Thyroid gland (tissue), 4 donors: Measurements from ENCODE around the gene TADA3.

Experiments
- POLR2A ChIP-seq, 2 donors: fragments of 450-650 bp; IDR thresholded peaks; one replicate each; pipeline ENCODE4 v1.6.1; 2017; ENCODE audit warnings: antibody characterized with exemption in 2 of 2, mild to moderate bottlenecking in 2 of 2, moderate library complexity in 1 of 2
- TF ChIP-seq, protein P1 (sequence below), 6 experiments: fragments of 200-600 bp in 3 of 6; fragments of 450-650 bp in 3 of 6; sonication (generic) in 3 of 6; IDR thresholded peaks; one replicate each; pipeline ENCODE4 v1.5.1; 2016 to 2019; ENCODE audit warnings: antibody characterized with exemption in 6 of 6, mild to moderate bottlenecking in 2 of 6, inconsistent platforms in 1 of 6, moderate library complexity in 1 of 6

DNA sequence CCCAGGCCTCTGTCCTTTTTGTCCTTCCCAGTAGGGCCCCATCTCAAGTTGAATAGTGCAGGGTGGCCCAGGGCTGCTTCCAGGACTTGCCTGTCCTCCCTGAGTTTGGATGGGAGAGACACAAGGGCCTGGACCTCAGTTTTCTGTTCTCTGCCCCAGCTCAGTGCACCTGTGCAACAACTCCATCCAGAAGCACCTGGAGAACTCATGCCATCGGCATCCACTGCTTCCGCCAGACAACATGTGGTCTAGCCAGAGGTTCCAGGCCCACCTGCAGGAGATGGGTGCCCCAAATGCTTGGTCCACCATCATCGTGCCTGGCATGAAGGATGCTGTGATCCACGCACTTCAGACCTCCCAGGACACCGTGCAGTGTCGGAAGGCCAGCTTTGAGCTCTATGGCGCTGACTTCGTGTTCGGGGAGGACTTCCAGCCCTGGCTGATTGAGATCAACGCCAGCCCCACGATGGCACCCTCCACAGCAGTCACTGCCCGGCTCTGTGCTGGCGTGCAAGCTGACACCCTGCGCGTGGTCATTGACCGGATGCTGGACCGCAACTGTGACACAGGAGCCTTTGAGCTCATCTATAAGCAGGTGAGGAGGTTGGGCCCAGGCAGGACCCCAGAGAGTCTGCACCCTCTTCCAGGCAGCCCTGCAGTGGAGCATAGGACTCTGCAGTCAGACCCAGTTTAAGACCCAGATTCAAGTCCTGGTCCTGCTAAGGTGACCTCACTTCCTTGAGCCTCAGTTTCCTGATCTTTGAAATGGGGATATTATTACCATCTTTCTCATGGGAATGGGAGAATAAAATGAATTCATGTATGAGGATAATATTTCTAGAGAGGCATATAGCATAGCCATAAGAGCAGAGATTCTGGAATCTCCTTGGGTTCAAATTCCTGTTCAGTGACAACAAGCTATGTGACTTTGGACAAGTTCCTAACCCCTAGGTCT, 36.8 kb upstream of the TADA3 start:
- TF ChIP-seq, protein P1, sequence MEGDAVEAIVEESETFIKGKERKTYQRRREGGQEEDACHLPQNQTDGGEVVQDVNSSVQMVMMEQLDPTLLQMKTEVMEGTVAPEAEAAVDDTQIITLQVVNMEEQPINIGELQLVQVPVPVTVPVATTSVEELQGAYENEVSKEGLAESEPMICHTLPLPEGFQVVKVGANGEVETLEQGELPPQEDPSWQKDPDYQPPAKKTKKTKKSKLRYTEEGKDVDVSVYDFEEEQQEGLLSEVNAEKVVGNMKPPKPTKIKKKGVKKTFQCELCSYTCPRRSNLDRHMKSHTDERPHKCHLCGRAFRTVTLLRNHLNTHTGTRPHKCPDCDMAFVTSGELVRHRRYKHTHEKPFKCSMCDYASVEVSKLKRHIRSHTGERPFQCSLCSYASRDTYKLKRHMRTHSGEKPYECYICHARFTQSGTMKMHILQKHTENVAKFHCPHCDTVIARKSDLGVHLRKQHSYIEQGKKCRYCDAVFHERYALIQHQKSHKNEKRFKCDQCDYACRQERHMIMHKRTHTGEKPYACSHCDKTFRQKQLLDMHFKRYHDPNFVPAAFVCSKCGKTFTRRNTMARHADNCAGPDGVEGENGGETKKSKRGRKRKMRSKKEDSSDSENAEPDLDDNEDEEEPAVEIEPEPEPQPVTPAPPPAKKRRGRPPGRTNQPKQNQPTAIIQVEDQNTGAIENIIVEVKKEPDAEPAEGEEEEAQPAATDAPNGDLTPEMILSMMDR (IDR thresholded peaks at IDR 0.05), result no peak
- no peak for TF ChIP-seq POLR2A (IDR thresholded peaks at IDR 0.05)
